SU-DHL-6 (cell line): ENCODE data around the gene IQGAP1.

Experiments used
- EZH2phosphoT487 ChIP-seq: fragments of 200-600 bp; sonication (generic), shearing (Covaris generic); conservative IDR thresholded peaks from 2 replicates; pipeline ENCODE4 v1.6.1; 2018; ENCODE audit warnings: mild to moderate bottlenecking, antibody characterized with exemption, low read length, moderate library complexity, mixed read lengths
- TF ChIP-seq, protein P1 (sequence below): fragments of 200-600 bp; sonication (generic); IDR thresholded peaks from one replicate; pipeline ENCODE4 v1.5.1; 2017; ENCODE audit warnings: antibody characterized with exemption, mild to moderate bottlenecking, low read length, moderate library complexity; ENCODE audit not compliant: insufficient read depth, poor library complexity, severe bottlenecking

DNA sequence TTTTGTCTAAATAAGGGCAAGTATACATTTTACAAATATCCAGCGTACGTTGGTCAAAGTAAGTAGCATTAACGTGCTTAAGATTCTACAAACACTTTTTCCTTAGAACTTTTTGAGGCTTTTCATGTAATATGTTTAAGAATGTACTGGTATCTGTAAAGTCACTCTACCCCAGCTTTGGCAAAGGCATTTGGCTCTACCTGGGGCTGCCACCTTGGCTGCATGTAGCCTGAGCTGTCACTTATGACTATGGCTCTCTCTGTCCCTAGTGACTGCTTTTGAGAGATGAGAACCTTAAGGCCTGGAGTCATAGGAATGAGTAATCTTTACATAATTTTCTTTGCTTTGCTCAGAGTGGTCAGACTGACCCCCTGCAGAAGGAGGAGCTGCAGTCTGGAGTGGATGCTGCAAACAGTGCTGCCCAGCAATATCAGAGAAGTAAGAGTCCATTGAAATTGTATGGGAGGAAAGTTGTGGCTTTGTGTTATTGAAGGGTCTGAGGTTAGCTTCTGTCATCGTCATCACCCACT lies 61.2 kb downstream of the IQGAP1 start:
- TF ChIP-seq, protein P1, sequence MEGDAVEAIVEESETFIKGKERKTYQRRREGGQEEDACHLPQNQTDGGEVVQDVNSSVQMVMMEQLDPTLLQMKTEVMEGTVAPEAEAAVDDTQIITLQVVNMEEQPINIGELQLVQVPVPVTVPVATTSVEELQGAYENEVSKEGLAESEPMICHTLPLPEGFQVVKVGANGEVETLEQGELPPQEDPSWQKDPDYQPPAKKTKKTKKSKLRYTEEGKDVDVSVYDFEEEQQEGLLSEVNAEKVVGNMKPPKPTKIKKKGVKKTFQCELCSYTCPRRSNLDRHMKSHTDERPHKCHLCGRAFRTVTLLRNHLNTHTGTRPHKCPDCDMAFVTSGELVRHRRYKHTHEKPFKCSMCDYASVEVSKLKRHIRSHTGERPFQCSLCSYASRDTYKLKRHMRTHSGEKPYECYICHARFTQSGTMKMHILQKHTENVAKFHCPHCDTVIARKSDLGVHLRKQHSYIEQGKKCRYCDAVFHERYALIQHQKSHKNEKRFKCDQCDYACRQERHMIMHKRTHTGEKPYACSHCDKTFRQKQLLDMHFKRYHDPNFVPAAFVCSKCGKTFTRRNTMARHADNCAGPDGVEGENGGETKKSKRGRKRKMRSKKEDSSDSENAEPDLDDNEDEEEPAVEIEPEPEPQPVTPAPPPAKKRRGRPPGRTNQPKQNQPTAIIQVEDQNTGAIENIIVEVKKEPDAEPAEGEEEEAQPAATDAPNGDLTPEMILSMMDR, result no peak
- no peak for TF ChIP-seq EZH2phosphoT487
